ENCODE data around the gene SERPIND1.
"Not testable (repeated sequence)": the region's sequence is repeated elsewhere in the genome, so short reads cannot be mapped to it uniquely, and the experiment has no call there.

The SERPIND1 gene

DNA sequence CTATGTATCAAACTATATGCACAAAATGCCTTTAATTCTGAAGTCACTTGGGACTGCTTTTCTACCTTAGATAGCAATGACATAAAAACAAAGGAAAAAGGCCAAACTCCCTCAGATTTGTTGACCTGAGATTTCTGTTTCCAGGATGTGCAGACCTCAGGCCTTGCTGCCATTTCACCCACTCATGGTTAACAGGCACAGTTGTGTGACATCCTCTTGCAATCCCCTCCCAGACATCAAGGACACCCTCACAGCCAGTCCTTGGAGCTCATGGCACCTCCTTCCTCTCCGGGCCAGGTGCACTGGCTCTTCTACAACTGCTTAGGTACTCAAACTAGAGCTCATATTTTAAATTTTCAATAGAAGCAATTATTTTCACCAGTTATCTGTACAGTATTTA is 37.3 kb downstream of the SERPIND1 start:
- DNase-seq (ENCODE audit: extremely low read depth in 1 of 2, low read depth in 1 of 2): no peak

DNA sequence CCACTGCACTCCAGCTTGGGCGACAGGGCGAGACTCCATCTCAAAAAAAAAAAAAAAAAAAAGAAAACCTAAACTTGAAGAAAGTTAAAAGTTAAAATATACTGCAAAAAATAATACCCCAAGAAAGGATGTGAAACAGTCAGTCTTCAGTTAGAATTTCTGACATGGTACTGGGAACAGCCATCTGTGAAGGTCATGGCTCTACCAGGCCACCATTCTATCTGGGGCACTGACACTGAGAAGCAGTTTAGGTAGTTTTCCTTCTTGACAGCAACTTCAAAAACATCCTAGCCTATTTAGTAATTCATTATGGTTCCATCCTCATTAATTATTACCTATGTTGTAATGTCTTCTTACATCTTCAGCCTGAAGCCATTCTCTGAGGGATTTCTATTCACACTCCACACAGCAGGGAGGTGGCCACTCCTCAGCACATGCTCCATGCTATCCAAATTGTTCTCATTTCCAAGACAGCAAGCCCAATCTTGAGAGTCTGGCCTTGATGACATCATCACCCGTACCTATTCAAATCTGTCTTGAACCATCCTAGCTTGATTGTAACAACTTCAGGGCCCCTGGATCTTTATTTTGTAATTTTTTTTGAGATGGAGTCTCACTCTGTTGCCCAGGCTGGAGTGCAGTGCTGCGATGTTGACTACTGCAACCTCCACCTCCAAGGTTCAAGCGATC is 38.2 kb downstream of the SERPIND1 start:
- no peak for DNase-seq (ENCODE audit: extremely low read depth in 1 of 2, low read depth in 1 of 2)

DNA sequence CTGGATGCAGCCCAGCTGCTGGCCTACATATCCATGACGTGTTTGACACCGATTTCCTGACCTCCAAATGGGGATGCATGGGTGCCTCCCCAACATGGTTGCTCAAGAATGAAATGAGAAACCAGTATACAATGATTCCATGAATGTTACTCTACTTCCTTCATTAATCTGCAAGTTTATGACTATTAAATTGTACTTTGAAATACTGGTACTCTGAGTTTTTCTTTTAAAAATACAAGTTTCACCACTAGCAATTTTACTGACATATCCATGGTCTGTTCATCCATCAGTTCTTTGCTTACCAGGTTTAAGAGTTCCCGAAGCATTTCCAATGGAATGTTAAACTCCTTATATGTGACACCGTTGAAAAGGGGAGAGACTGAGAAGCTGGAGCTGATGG is 39.1 kb downstream of the SERPIND1 start:
- DNase-seq (ENCODE audit: extremely low read depth in 1 of 2, low read depth in 1 of 2): no peak

DNA sequence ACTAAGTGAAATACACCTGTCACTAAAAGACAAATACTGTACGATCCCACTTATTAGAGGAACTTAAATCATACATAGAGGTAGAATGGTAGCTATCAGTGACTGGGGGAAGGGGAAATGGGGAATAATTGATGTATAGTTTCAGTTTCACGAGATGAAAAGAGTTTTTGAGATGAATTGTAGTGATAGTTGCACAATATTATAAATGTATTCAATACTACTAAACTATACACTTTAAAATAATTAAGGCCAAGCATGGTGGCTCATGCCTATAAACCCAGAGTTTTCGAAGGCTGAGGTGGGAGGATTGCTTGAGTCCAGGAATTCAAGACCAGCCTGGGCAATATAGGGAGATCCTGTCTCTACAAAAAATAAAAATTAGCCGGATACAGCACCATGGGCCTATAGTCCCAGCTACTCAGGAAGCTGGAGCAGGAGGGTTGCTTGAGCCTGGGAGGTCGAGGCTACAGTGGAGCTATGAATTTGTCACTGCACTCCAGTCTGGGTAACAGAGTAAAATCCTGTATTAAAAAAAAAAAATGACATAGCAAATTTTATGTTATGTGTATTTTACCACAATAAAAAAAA is 40.4 kb downstream of the SERPIND1 start:
- DNase-seq (ENCODE audit: extremely low read depth in 1 of 2, low read depth in 1 of 2): no peak

GRCh38 chr22:20815477-20816050 is 41.7 kb downstream of the SERPIND1 start:
- no peak for DNase-seq (ENCODE audit: extremely low read depth in 1 of 2, low read depth in 1 of 2)

- no peak for DNase-seq (ENCODE audit: extremely low read depth in 1 of 2, low read depth in 1 of 2)
These were observed 42.6 kb downstream of the SERPIND1 start for GRCh38 chr22:20816559-20816958.

- no peak for DNase-seq (ENCODE audit: extremely low read depth in 1 of 2, low read depth in 1 of 2)
These were observed 44.6 kb downstream of the SERPIND1 start for GRCh38 chr22:20818471-20818870.

GRCh38 chr22:20819471-20819870 is 45.6 kb downstream of the SERPIND1 start:
- no peak for DNase-seq (ENCODE audit: extremely low read depth in 1 of 2, low read depth in 1 of 2)

DNA sequence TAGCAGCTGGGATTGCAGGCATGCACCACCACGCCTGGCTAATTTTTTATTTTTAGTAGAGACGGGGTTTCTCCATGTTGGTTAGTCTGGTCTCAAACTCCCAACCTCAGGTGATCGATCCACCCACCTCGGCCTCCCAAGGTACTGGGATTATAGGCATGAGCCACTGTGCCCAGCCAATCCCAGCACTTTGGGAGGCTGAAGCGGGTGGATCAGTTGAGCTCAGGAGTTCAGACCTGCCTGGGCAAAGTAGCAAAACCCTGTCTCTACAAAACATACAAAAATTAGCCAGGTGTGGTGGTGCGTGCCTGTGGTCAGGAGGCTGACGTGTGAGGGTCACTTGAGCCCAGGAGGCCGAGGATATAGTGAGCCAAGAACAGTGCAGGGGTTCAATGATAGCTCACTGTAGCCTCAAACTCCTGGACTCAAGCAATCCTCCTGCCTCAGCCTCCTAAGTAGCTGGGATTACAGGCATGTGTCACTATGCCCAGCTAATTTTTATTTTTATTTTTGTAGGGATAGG is 47.9 kb downstream of the SERPIND1 start:
- not testable (repeated sequence) for DNase-seq (ENCODE audit: extremely low read depth in 1 of 2, low read depth in 1 of 2)

DNA sequence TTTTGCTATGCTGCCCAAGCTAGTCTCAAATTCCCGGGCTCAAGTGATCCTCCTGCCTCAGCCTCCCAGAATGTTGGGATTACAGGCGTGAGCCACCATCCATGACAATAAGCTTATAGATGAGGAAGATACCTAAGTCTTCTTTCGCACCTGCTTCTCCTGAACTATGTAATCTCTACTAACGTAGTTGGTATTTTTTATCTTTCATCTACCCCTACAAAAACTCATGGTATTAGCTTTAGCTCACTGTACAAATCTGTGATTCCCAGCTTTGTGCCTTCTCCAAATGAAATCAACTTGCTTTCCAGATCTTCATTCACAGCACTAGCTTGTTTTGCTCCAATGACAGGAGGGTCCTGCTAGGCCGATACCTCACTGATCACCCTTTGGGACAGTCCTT is 48.3 kb downstream of the SERPIND1 start:
- DNase-seq (ENCODE audit: extremely low read depth in 1 of 2, low read depth in 1 of 2): no peak

- DNase-seq (ENCODE audit: extremely low read depth in 1 of 2, low read depth in 1 of 2): no peak
These were observed 49.4 kb downstream of the SERPIND1 start for GRCh38 chr22:20823264-20823663.

DNA sequence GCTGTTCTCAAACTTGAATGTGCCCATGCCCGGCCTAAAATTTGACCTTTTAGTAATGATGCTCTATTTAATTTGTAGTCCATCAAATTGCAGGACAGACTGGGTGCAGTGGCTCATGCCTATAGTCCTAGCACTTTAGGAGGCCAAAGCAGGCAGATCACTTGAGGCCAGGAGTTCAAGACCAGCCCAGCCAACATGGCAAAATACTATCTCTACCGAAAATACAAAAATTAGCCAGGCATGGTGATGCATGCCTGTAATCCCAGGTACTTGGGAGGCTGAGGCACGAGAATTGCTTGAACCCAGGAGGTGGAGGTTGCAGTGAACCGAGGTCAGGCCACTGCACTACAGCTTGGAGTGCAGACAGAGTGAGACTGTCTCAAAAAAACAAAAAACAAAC is 51.3 kb downstream of the SERPIND1 start:
- not testable (repeated sequence) for DNase-seq (ENCODE audit: extremely low read depth in 1 of 2, low read depth in 1 of 2)

- no peak for DNase-seq (ENCODE audit: extremely low read depth in 1 of 2, low read depth in 1 of 2)
These were observed 51.7 kb downstream of the SERPIND1 start for GRCh38 chr22:20825624-20826023.

DNA sequence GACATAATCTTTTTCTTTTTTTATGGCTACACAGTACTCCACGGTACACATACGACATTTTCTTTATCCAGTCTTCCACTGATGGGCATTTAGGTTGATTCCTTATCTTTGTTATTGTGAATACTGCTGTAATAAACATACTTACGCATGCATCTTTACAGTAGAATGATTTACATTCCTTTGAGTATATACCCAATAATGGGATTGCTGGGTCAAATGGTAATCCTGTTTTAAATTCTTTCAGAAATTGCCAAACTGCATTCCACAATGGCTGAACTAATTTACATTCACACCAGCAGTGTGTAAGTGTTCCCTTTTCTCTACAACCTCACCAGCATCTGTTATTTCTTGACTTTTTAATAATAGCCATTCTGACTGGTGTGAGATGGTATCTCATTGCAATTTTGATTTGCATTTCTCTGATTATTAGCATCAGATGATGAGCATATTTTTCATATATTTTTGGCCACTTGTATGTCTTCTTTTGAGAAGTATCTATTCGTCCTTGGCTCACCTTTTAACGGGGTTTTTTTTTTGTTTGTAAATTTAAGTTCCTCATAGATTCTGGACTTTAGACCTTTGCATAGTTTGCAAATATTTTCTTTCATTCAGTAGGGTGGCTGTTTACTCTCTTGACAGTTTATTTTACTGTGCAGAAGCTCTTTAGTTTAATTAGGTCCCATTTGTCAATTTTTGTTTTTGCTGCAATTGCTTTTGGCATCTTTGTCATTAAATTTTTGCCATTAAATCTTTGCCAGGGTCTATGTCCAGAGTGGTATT is 52.6 kb downstream of the SERPIND1 start:
- DNase-seq (ENCODE audit: extremely low read depth in 1 of 2, low read depth in 1 of 2): not testable (repeated sequence)

DNA sequence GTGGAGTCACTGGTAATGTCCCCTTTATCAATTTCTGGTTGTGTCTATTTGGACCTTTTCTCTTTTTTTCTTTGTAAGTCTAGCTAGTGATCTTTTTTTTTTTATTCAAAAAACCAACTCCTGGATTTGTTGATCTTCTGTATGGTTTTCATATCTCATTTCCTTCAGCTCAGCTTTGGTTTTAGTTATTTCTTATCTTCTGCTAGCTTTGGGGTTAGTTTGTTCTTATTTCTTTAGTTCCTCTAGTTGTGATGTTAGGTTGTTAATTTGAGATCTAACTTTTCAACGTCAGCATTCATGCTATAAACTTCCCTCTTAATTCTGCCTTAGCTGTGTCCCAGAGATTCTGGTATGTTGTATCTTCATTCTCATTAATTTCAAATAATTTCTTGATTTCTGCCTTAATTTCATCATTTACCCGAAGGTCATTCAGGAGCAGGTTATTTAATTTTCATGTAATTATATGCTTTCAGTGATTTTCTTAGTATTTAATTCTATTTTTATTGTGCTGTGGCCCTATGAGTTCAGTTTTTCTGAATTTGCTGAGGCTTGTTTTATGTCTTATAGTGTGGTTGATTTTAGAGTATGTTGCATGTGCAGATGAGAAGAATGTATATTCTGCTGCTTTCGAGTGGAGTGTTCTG is 55.7 kb downstream of the SERPIND1 start:
- no peak for DNase-seq (ENCODE audit: extremely low read depth in 1 of 2, low read depth in 1 of 2)

- DNase-seq (ENCODE audit: extremely low read depth in 1 of 2, low read depth in 1 of 2): no peak
These were observed 59.3 kb downstream of the SERPIND1 start for GRCh38 chr22:20833225-20833665.

DNA sequence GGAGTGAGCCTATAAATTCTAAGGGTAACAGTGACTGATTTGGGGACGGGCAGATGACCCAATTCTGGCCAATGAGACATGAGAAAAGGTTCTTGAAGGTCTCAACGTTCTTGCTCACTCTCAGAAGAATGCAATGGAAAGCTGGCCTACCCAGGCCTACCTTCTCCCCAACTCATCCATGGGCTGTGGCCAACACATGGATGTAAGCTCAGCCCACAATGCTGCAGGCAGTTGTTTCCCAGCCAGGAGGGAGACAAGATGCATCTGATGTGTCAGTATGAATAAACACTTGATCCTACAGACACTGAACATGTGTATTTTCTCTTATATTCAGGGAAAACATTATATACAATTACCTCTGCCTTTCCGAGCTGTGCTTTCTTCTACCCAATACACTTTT is 60.3 kb downstream of the SERPIND1 start:
- DNase-seq (ENCODE audit: extremely low read depth in 1 of 2, low read depth in 1 of 2): no peak

GRCh38 chr22:20834725-20835124 is 60.8 kb downstream of the SERPIND1 start:
- no peak for DNase-seq (ENCODE audit: extremely low read depth in 1 of 2, low read depth in 1 of 2)
